K562 (cell line): ENCODE data around the gene PTPRE. TPM values are rescaled to one million over a fixed set of nuclear protein-coding genes. Genes with fewer than 3 reads are reported as not detected.
A peak's percentile ranks its signal among the peaks of the same experiment; 100 is the strongest.

Experiments used
- ATAC-seq: fragments of 200-7000 bp; cut with Tn5 transposase; 3 replicates; pipeline ENCODE4 v1.9.1; 2020; ENCODE audit warnings: moderate library complexity
- BruUV-seq: library from RNA; stranded (reverse); fragments of 400-500 nt; replicated peaks from 2 replicates; lab custom pipeline; 2021; lab: Mats Ljungman, UMichigan
- CTCF ChIA-PET: fragments of 300-600 bp; formaldehyde crosslinking; extraction: SDS; loops from one replicate; lab custom pipeline; 2021; ENCODE audit warnings: low intra/inter-chr PET ratio; lab: Yijun Ruan, JAX
- POLR2A ChIA-PET: fragments of 300-600, 350-650 bp; sonication (Branson Sonifier 250); formaldehyde crosslinking; extraction: SDS; loops from one replicate; lab custom pipeline; 2021; ENCODE audit warnings: antibody characterized with exemption, inconsistent platforms; lab: Yijun Ruan, JAX
- DNase-seq, 4 experiments: peaks; one replicate each; pipeline versions ENCODE4 v3.0.0 to v3.0.0-alpha.2; 2011 to 2018; ENCODE audit warnings: low spot score in 3 of 4, mixed read lengths in 3 of 4; ENCODE audit errors: extremely low read depth in 1 of 4
- FAIRE-seq: peaks from 2 replicates; lab custom pipeline; 2011; peaks lifted over from hg19 to GRCh38; lab: Jason Lieb, UNC
- H2AFZ ChIP-seq: 2 replicates; pipeline ENCODE4 v1.6.0; 2011; ENCODE audit warnings: low read depth, low read length, control low read depth, inconsistent platforms
- H3K27ac ChIP-seq: fragments of 200-600 bp; 3 replicates; pipeline ENCODE4 v1.8.0; 2011; ENCODE audit warnings: low read depth, mild to moderate bottlenecking, control low read depth, inconsistent platforms, low read length, moderate library complexity, mixed read lengths; ENCODE audit errors: extremely low read depth
- H3K27me3 ChIP-seq, 2 experiments: fragments of 300-600 bp in 1 of 2; 2 replicates in 1 of 2; 3 replicates in 1 of 2; pipeline versions ENCODE4 v1.6.0 to v1.8.0; 2011; ENCODE audit warnings: inconsistent platforms in 2 of 2, low read length in 2 of 2, mild to moderate bottlenecking in 1 of 2, mixed read lengths in 1 of 2, moderate library complexity in 1 of 2; ENCODE audit not compliant: control insufficient read depth in 2 of 2, insufficient read depth in 2 of 2
- H3K36me3 ChIP-seq: fragments of 300-600 bp; 3 replicates; pipeline ENCODE4 v1.8.0; 2011; ENCODE audit warnings: mild to moderate bottlenecking, low read length, inconsistent platforms; ENCODE audit not compliant: control insufficient read depth, insufficient read depth
- H3K4me1 ChIP-seq, 2 experiments: fragments of 200-600 bp in 1 of 2; replicated peaks in 1 of 2; 2 replicates in 1 of 2; 3 replicates in 1 of 2; pipeline versions ENCODE4 v1.5.1 to v1.8.0; 2011; ENCODE audit warnings: inconsistent platforms in 2 of 2, low read length in 2 of 2, mild to moderate bottlenecking in 1 of 2, mixed read lengths in 1 of 2, moderate library complexity in 1 of 2; ENCODE audit not compliant: control insufficient read depth in 2 of 2, insufficient read depth in 2 of 2
- H3K4me2 ChIP-seq: 2 replicates; pipeline ENCODE4 v1.6.1; 2011; ENCODE audit warnings: low read length, control low read depth, inconsistent platforms, mixed read lengths; ENCODE audit not compliant: insufficient read depth
- H3K4me3 ChIP-seq: fragments of 200-600 bp; sonication (generic), shearing (Covaris generic); 2 replicates; pipeline ENCODE4 v1.5.1; 2016; ENCODE audit warnings: control low read depth, inconsistent platforms
- H3K79me2 ChIP-seq: fragments of 200-600 bp; 3 replicates; pipeline ENCODE4 v1.8.0; 2011; ENCODE audit warnings: low read length, inconsistent platforms; ENCODE audit not compliant: control insufficient read depth, insufficient read depth
- H3K9ac ChIP-seq, 2 experiments: 2 replicates each; pipeline versions ENCODE4 v1.6.0 to v1.6.1; 2011; ENCODE audit warnings: low read depth in 2 of 2, low read length in 2 of 2, control low read depth in 1 of 2, inconsistent platforms in 1 of 2, mild to moderate bottlenecking in 1 of 2, mixed read lengths in 1 of 2; ENCODE audit not compliant: insufficient read depth in 1 of 2
- H3K9me1 ChIP-seq: one replicate; pipeline ENCODE4 v1.6.0; 2011; ENCODE audit warnings: inconsistent platforms, mild to moderate bottlenecking, low read length, moderate library complexity; ENCODE audit not compliant: control insufficient read depth, insufficient read depth
- H3K9me3 ChIP-seq: replicated peaks from 2 replicates; pipeline ENCODE4 v1.5.1; 2011; ENCODE audit warnings: low read depth, low read length, inconsistent platforms; ENCODE audit not compliant: control insufficient read depth, insufficient read depth
- H4K20me1 ChIP-seq: replicated peaks from 2 replicates; pipeline ENCODE4 v1.6.1; 2011; ENCODE audit warnings: low read length, inconsistent platforms, mixed read lengths; ENCODE audit not compliant: control insufficient read depth, insufficient read depth
- CAMTA2 ChIP-seq: fragments of 250-450 bp; sonication (Bioruptor Pico); conservative IDR thresholded peaks from 2 replicates; pipeline ENCODE4 v1.5.1; 2022
- MCM7 ChIP-seq, 2 experiments: fragments of 450-650 bp; IDR thresholded peaks; 2 replicates each; pipeline ENCODE4 v1.6.1; 2016 to 2018
- RBM25 ChIP-seq: fragments of 200-400 bp; formaldehyde crosslinking; IDR thresholded peaks from 2 replicates; pipeline ENCODE4 v1.6.1; 2018; ENCODE audit warnings: low read length, low read depth, moderate library complexity; ENCODE audit not compliant: severe bottlenecking
- RFX5 ChIP-seq: IDR thresholded peaks from 2 replicates; pipeline ENCODE4 v1.6.1; 2011; ENCODE audit warnings: low read depth, mild to moderate bottlenecking, improper control_type of control experiment, low read length
- SIRT6 ChIP-seq: IDR thresholded peaks from one replicate; pipeline ENCODE4 v1.6.1; 2012; ENCODE audit warnings: low read depth, mild to moderate bottlenecking, control low read depth, inconsistent platforms, low read length, moderate library complexity
- SMC3 ChIP-seq: conservative IDR thresholded peaks from 2 replicates; pipeline ENCODE4 v1.6.1; 2011; ENCODE audit warnings: low read depth, low read length, improper control_type of control experiment; ENCODE audit not compliant: insufficient read depth
- ZBED1 ChIP-seq: IDR thresholded peaks from 2 replicates; pipeline ENCODE4 v1.6.1; 2014
- WGBS: fragments of 100-300 bp; shearing (Covaris generic); methylation state at CpG from one replicate; pipeline ENCODE4 v1.1.6; 2016; ENCODE audit warnings: low coverage, mixed read lengths; ENCODE audit not compliant: insufficient coverage; ENCODE audit errors: missing lambda C conversion rate; 5-methylcytosine and 5-hydroxymethylcytosine counted together
- in situ Hi-C: fragments of 300-500 bp; cut with MboI; formaldehyde crosslinking; loops from 4 replicates; pipeline ENCODE4 v1.15.0; 2018; ENCODE audit warnings: inconsistent platforms, mixed read lengths
- intact Hi-C: fragments of 100-400 bp; cut with micrococcal nuclease; formaldehyde crosslinking; loops from 2 replicates; pipeline ENCODE4 v1.14.2; 2022
- polyA plus RNA-seq, 8 experiments: library from polyadenylated mRNA; depleted of rRNA in 4 of 8; stranded (reverse) in 5 of 8; unstranded in 3 of 8; fragments of >200 nt; fragmentation: Nextera tagmentation in 2 of 8; fragmentation: Illumina TruSeq in 1 of 8; extraction: Ambion mirVana in 2 of 8; extraction: Trizol in 1 of 8; gene quantifications; 2 replicates each; pipeline versions ENCODE4 v1.2.1 to v1.2.3, GENCODE V29; 2011 to 2014; ENCODE audit warnings: inconsistent platforms in 1 of 8, missing spikeins in 1 of 8
- total RNA-seq, 7 experiments: library from RNA; depleted of rRNA in 6 of 7; stranded (reverse); fragments of >200 nt in 6 of 7; fragmentation: Illumina TruSeq in 2 of 7; extraction: Trizol in 2 of 7; gene quantifications; 2 replicates each; pipeline versions ENCODE4 v1.2.1 to v1.2.3, GENCODE V29; 2011 to 2021; ENCODE audit warnings: low replicate concordance in 1 of 7
- TF ChIP-seq, protein P1 (sequence below): sonication (generic); formaldehyde crosslinking; IDR thresholded peaks from 2 replicates; pipeline ENCODE4 v1.8.1; 2023; ENCODE audit warnings: mild to moderate bottlenecking, missing genetic modification reagents

The PTPRE gene
- total and polyA plus RNA-seq, 9 of the 15 experiments (the other 6 are each of a cell fraction or from before 2014, with no cell fraction given): 0.01 to 0.13 (median 0.04) TPM; not detected in 4

DNA sequence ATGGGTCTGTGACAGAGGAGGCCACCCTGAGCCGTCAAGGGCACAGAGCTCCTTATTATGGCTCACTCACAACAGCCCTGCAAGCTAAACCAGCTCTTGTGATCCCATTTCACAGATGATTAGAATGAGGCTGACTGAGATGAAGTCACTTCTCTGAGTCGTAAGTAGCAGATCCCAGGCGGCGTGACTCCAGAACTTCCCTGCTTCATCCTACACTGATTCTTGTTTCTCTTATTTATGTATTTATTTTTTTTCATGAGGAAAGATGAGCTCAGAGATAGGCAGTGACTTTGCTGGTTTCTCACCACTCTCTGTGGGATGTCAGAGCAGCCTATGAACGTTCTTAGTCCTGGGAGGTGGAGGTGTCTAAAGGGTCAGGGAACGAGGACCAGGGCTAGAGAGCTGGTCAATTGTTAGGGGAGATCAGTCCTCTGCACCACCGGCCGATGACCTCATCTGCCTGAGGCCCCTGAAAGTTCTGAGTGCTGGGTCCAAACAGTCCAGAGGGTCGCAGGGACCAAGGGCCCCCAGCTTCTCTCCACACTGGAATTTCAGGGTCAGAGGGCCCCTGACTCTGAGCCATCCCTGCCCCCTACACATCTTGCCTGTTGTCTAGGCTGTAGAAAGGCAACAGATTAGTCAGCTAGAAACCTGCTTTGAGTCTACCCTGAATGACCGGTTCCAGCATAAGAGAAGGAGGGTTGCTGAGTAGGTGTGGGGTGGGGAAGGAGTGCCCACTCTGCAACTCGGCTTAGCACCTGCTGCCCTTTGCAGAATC lies 32.0 kb upstream of the PTPRE start:
- Histone ChIP-seq H3K79me2 (no peaks in the 10 kb centered on the region), H3K4me3 (no peak overlapping the region), H4K20me1 (no peaks in the 10 kb centered on the region), H3K4me2 (no peak overlapping the region), H3K36me3 (no peaks in the 10 kb centered on the region), H3K27ac (no peak overlapping the region), H3K4me1 (no peaks in the 10 kb centered on the region), H3K9ac (no peak overlapping the region), H3K27me3 (peaks cover 0 to 13% of the 10 kb centered on the region in 2 experiments; a peak in 2 of 5 replicates), H3K9me1 (no peaks in the 10 kb centered on the region), H2AFZ (no peak overlapping the region), H3K9me3 (no peaks in the 10 kb centered on the region)
- DNase-seq (no peak), ATAC-seq (no peak), FAIRE-seq (no peak)
- 0% methylated on average over 8 of the region's 11 CpGs for WGBS
- TF ChIP-seq RBM25 (peak; percentile 5), SMC3 (no peak)
- POLR2A ChIA-PET: interaction anchor here (0.7 kb wide), 1 partner anchor 589 kb away, joined by 3 read pairs; no protein-coding TSS in a partner anchor
- BruUV-seq: no TSS peak
- intact Hi-C loops (no loop called here), in situ Hi-C loops (no loop called here)
- CTCF ChIA-PET: no interaction called here

DNA sequence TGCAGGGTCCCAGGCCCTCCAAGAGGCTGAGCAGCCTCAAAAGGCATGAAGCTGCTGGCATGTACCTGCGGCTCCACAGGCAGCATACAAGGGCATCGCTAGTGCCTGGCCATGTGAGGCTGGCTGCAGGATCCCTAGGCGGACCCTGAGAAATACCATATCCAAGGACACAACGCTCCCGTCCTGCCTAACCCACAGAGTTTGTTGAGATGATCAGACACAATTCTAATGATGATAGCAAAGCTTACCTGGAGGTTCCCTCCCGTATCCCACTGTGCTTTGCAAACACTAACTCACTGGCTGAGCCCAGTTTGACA lies 31.5 kb upstream of the PTPRE start:
- H3K4me3 ChIP-seq: no peak overlapping the region
- peaks cover 0 to 13% of the 10 kb centered on the region in 2 experiments; a peak in 2 of 5 replicates for H3K27me3 ChIP-seq
- in situ Hi-C loops (no loop called here), intact Hi-C loops (no loop called here)
- ChIA-PET POLR2A (no interaction called here), CTCF (no interaction called here)
- H2AFZ ChIP-seq: no peak overlapping the region
- no peaks in the 10 kb centered on the region for H3K4me1 ChIP-seq
- no peak for DNase-seq
- H3K27ac ChIP-seq: no peak overlapping the region
- WGBS: 0% methylated on average over 3 of the region's 6 CpGs
- ATAC-seq: no peak
- H3K9me1 ChIP-seq: no peaks in the 10 kb centered on the region
- no peaks in the 10 kb centered on the region for H3K36me3 ChIP-seq
- H3K79me2 ChIP-seq: no peaks in the 10 kb centered on the region
- H3K4me2 ChIP-seq: no peak overlapping the region
- H3K9ac ChIP-seq: no peak overlapping the region
- no peaks in the 10 kb centered on the region for H3K9me3 ChIP-seq
- H4K20me1 ChIP-seq: no peaks in the 10 kb centered on the region
- no TSS peak for BruUV-seq
- no peak for FAIRE-seq
- TF ChIP-seq RFX5 (no peak), ZBED1 (no peak), MCM7 (IDR thresholded peaks at IDR 0.05) (no peak), CAMTA2 (CRISPR knock-in tag) (no peak), SIRT6 (no peak)
- TF ChIP-seq, protein P1, sequence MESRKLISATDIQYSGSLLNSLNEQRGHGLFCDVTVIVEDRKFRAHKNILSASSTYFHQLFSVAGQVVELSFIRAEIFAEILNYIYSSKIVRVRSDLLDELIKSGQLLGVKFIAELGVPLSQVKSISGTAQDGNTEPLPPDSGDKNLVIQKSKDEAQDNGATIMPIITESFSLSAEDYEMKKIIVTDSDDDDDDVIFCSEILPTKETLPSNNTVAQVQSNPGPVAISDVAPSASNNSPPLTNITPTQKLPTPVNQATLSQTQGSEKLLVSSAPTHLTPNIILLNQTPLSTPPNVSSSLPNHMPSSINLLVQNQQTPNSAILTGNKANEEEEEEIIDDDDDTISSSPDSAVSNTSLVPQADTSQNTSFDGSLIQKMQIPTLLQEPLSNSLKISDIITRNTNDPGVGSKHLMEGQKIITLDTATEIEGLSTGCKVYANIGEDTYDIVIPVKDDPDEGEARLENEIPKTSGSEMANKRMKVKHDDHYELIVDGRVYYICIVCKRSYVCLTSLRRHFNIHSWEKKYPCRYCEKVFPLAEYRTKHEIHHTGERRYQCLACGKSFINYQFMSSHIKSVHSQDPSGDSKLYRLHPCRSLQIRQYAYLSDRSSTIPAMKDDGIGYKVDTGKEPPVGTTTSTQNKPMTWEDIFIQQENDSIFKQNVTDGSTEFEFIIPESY (CRISPR knock-in tag): no peak
